OCI-LY3 (cell line): ENCODE data around the gene CDK16.

Experiments used
- EZH2phosphoT487 ChIP-seq: fragments of 200-600 bp; shearing (Covaris generic); IDR thresholded peaks from 2 replicates; pipeline ENCODE4 v1.6.1; 2018; ENCODE audit warnings: antibody characterized with exemption, mixed run types, low read depth
- TF ChIP-seq, protein P1 (sequence below): fragments of 200-600, 300-600 bp; sonication (generic); IDR thresholded peaks from 2 replicates; pipeline ENCODE4 v1.5.1; 2014; ENCODE audit warnings: antibody characterized with exemption, low read length, low read depth

DNA sequence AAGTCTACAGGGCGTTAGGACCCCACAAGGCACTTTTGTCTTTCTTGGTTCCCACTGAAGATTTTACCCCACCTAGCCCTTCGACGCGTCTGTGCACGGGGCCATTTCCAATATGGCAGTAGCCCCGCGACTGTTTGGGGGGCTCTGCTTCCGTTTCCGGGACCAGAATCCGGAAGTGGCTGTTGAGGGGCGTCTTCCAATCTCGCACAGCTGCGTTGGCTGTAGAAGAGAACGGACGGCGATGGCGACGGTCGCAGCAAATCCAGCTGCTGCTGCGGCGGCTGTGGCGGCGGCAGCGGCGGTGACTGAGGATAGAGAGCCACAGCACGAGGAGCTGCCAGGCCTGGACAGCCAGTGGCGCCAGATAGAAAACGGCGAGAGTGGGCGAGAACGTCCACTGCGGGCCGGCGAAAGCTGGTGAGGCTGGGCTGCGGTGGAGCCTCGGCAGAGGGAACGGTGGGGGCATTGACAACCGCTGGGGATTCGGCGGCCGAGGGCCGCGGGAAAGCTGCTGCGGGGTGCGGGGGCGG, 14.4 kb downstream of the CDK16 start, which contains the start of gene USP11:
- TF ChIP-seq, protein P1, sequence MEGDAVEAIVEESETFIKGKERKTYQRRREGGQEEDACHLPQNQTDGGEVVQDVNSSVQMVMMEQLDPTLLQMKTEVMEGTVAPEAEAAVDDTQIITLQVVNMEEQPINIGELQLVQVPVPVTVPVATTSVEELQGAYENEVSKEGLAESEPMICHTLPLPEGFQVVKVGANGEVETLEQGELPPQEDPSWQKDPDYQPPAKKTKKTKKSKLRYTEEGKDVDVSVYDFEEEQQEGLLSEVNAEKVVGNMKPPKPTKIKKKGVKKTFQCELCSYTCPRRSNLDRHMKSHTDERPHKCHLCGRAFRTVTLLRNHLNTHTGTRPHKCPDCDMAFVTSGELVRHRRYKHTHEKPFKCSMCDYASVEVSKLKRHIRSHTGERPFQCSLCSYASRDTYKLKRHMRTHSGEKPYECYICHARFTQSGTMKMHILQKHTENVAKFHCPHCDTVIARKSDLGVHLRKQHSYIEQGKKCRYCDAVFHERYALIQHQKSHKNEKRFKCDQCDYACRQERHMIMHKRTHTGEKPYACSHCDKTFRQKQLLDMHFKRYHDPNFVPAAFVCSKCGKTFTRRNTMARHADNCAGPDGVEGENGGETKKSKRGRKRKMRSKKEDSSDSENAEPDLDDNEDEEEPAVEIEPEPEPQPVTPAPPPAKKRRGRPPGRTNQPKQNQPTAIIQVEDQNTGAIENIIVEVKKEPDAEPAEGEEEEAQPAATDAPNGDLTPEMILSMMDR: no peak
- TF ChIP-seq EZH2phosphoT487: no peak
